Measurements from ENCODE around the gene FANCC. TPM values are rescaled to one million over a fixed set of nuclear protein-coding genes. Genes with fewer than 3 reads are reported as not detected.

FANCC gene
- total RNA-seq, 8 experiments from 2014 or later = 1.2 to 31.3 (median 11.9) TPM

- in situ Hi-C loops (cut with MboI; ENCODE audit: low pct_unique_long_range_greater_than_20kb in 2 of 9, low sequenced_read_pairs in 9 of 9, unreplicated experiment in 9 of 9) = loop anchor here in 2 of 9 experiments (10.0 to 25.0 kb wide), 2 partner anchors 450 to 453 kb away; no protein-coding TSS in a partner anchor
Measured at GRCh38 chr9:95137587-95138145, 179.8 kb downstream of the FANCC start.

GRCh38 chr9:95135756-95136155 is 181.8 kb downstream of the FANCC start:
- Histone ChIP-seq H3K4me3 (no peak overlapping the region), H3K27ac (no peak overlapping the region), H3K4me1 (replicated peaks in 1 of 2) (peaks cover 34 to 50% of the 10 kb centered on the region in 2 donors)
- in situ Hi-C loops (cut with MboI; ENCODE audit: low pct_unique_long_range_greater_than_20kb in 2 of 9, low sequenced_read_pairs in 9 of 9, unreplicated experiment in 9 of 9) = loop anchor here in 2 of 9 experiments (10.0 to 25.0 kb wide), 2 partner anchors 448 to 451 kb away; no protein-coding TSS in a partner anchor
- 75 to 98% (median 94%) methylated on average over 3 to 10 of the region's 10 CpGs; no CpG with 5 or more reads in 1 of the 10 experiments for WGBS, 10 experiments
- ATAC-seq (replicated peaks in 6 of 8) = no peak

More at GRCh38 chr9:95137587-95138145, 179.8 kb downstream of the FANCC start:
- peaks cover 20 to 31% of the 10 kb centered on the region in 2 donors for H3K4me1 ChIP-seq (replicated peaks in 1 of 2)
- no peak overlapping the region for H3K27ac ChIP-seq
- WGBS, 10 experiments = 83 to 100% (median 95%) methylated on average over 1 to 9 of the region's 14 CpGs; no CpG with 5 or more reads in 3 of the 10 experiments
- ATAC-seq (replicated peaks in 6 of 8) = no peak
- no peak overlapping the region for H3K4me3 ChIP-seq

GRCh38 chr9:95134457-95134881 is 183.0 kb downstream of the FANCC start:
- peak overlapping the region; percentile 85 to 92 for H3K27ac ChIP-seq
- no peak for ATAC-seq (replicated peaks in 6 of 8)
- 73 to 100% (median 91%) methylated on average over 1 to 6 of the region's 9 CpGs; no CpG with 5 or more reads in 3 of the 10 experiments for WGBS, 10 experiments
- peaks cover 46 to 60% of the 10 kb centered on the region in 2 donors for H3K4me1 ChIP-seq (replicated peaks in 1 of 2)
- H3K4me3 ChIP-seq = no peak overlapping the region
- in situ Hi-C loops (cut with MboI; ENCODE audit: low pct_unique_long_range_greater_than_20kb in 2 of 9, low sequenced_read_pairs in 9 of 9, unreplicated experiment in 9 of 9) = loop anchor here in 2 of 9 experiments (10.0 to 25.0 kb wide), 2 partner anchors 447 to 450 kb away; no protein-coding TSS in a partner anchor

- H3K4me3 ChIP-seq = no peak overlapping the region
- 20 to 96% (median 74%) methylated on average over 1 to 4 of the region's 4 CpGs; no CpG with 5 or more reads in 4 of the 10 experiments for WGBS, 10 experiments
- H3K27ac ChIP-seq = peak overlapping the region; percentile 85 to 92
- ATAC-seq (replicated peaks in 6 of 8) = peak in 3 of 8 experiments; percentile 66 to 70 (median 67)
- H3K4me1 ChIP-seq (replicated peaks in 1 of 2) = peaks cover 51 to 68% of the 10 kb centered on the region in 2 donors
- in situ Hi-C loops (cut with MboI; ENCODE audit: low pct_unique_long_range_greater_than_20kb in 2 of 9, low sequenced_read_pairs in 9 of 9, unreplicated experiment in 9 of 9) = loop anchor here in 2 of 9 experiments (10.0 to 25.0 kb wide), 2 partner anchors 446 to 449 kb away; no protein-coding TSS in a partner anchor
Measured at GRCh38 chr9:95133325-95133705, 184.2 kb downstream of the FANCC start.

- in situ Hi-C loops (cut with MboI; ENCODE audit: low pct_unique_long_range_greater_than_20kb in 2 of 9, low sequenced_read_pairs in 9 of 9, unreplicated experiment in 9 of 9) = loop anchor here in 2 of 9 experiments (10.0 to 25.0 kb wide), 2 partner anchors 445 to 448 kb away; no protein-coding TSS in a partner anchor
- 58 to 91% (median 71%) methylated on average over 5 to 15 of the region's 17 CpGs; no CpG with 5 or more reads in 2 of the 10 experiments for WGBS, 10 experiments
- no peak overlapping the region for H3K4me3 ChIP-seq
- peak in 5 of 8 experiments; percentile 92 to 95 (median 93) for ATAC-seq (replicated peaks in 6 of 8)
- H3K27ac ChIP-seq = peak overlapping the region; percentile 85 to 92
- H3K4me1 ChIP-seq (replicated peaks in 1 of 2) = peaks cover 51 to 70% of the 10 kb centered on the region in 2 donors
Measured at GRCh38 chr9:95132366-95133324, 184.9 kb downstream of the FANCC start.

GRCh38 chr9:95131023-95131943 is 186.2 kb downstream of the FANCC start:
- H3K4me3 ChIP-seq = no peak overlapping the region
- peaks cover 51 to 70% of the 10 kb centered on the region in 2 donors for H3K4me1 ChIP-seq (replicated peaks in 1 of 2)
- in situ Hi-C loops (cut with MboI; ENCODE audit: low pct_unique_long_range_greater_than_20kb in 2 of 9, low sequenced_read_pairs in 9 of 9, unreplicated experiment in 9 of 9) = loop anchor here in 2 of 9 experiments (10.0 to 25.0 kb wide), 2 partner anchors 444 to 446 kb away; no protein-coding TSS in a partner anchor
- peak overlapping the region; percentile 39 to 92 for H3K27ac ChIP-seq
- WGBS, 10 experiments = 0 to 75% (median 15%) methylated on average over 1 to 7 of the region's 7 CpGs
- peak; percentile 10 to 78 (median 22) for ATAC-seq (replicated peaks in 6 of 8)

- peaks cover 51 to 68% of the 10 kb centered on the region in 2 donors for H3K4me1 ChIP-seq (replicated peaks in 1 of 2)
- H3K4me3 ChIP-seq = no peak overlapping the region
- peak in 1 of 8 experiments; percentile 23 for ATAC-seq (replicated peaks in 6 of 8)
- 38 to 94% (median 56%) methylated on average over 1 to 5 of the region's 5 CpGs; no CpG with 5 or more reads in 1 of the 10 experiments for WGBS, 10 experiments
- peak overlapping the region in 1 of 2 donors; percentile 49 for H3K27ac ChIP-seq
- in situ Hi-C loops (cut with MboI; ENCODE audit: low pct_unique_long_range_greater_than_20kb in 2 of 9, low sequenced_read_pairs in 9 of 9, unreplicated experiment in 9 of 9) = loop anchor here in 2 of 9 experiments (10.0 to 25.0 kb wide), 2 partner anchors 443 to 446 kb away; no protein-coding TSS in a partner anchor
Measured at GRCh38 chr9:95130484-95130883, 187.0 kb downstream of the FANCC start.

- no peak overlapping the region for H3K4me3 ChIP-seq
- no peak for ATAC-seq (replicated peaks in 6 of 8)
- peaks cover 48 to 63% of the 10 kb centered on the region in 2 donors for H3K4me1 ChIP-seq (replicated peaks in 1 of 2)
- H3K27ac ChIP-seq = peak overlapping the region; percentile 12 to 49
- 0 to 84% (median 31%) methylated on average over 1 to 8 of the region's 8 CpGs; no CpG with 5 or more reads in 3 of the 10 experiments for WGBS, 10 experiments
- in situ Hi-C loops (cut with MboI; ENCODE audit: low pct_unique_long_range_greater_than_20kb in 2 of 9, low sequenced_read_pairs in 9 of 9, unreplicated experiment in 9 of 9) = loop anchor here in 4 of 9 experiments (10.0 to 25.0 kb wide), 4 partner anchors 355 to 455 kb away; no protein-coding TSS in a partner anchor
Measured at GRCh38 chr9:95129476-95130291, 187.8 kb downstream of the FANCC start.

- no peak overlapping the region for H3K4me3 ChIP-seq
- in situ Hi-C loops (cut with MboI; ENCODE audit: low pct_unique_long_range_greater_than_20kb in 2 of 9, low sequenced_read_pairs in 9 of 9, unreplicated experiment in 9 of 9) = loop anchor here in 4 of 9 experiments (10.0 to 25.0 kb wide), 4 partner anchors 353 to 453 kb away; no protein-coding TSS in a partner anchor
- ATAC-seq (replicated peaks in 6 of 8) = no peak
- WGBS, 10 experiments = 25 to 96% (median 84%) methylated on average over 1 to 4 of the region's 4 CpGs
- no peak overlapping the region for H3K27ac ChIP-seq
- H3K4me1 ChIP-seq (replicated peaks in 1 of 2) = peaks cover 34 to 54% of the 10 kb centered on the region in 2 donors
Measured at GRCh38 chr9:95128177-95128524, 189.4 kb downstream of the FANCC start.

- in situ Hi-C loops (cut with MboI; ENCODE audit: low pct_unique_long_range_greater_than_20kb in 2 of 9, low sequenced_read_pairs in 9 of 9, unreplicated experiment in 9 of 9) = loop anchor here in 4 of 9 experiments (10.0 to 25.0 kb wide), 4 partner anchors 353 to 453 kb away; no protein-coding TSS in a partner anchor
- 11 to 83% (median 38%) methylated on average over 3 to 16 of the region's 35 CpGs; no CpG with 5 or more reads in 1 of the 10 experiments for WGBS, 10 experiments
- H3K4me3 ChIP-seq = peak overlapping the region in 4 of 5 donors; percentile 2 to 14 (median 4)
- H3K4me1 ChIP-seq (replicated peaks in 1 of 2) = peaks cover 29 to 50% of the 10 kb centered on the region in 2 donors
- H3K27ac ChIP-seq = no peak overlapping the region
- peak; percentile 78 to 97 (median 88) for ATAC-seq (replicated peaks in 6 of 8)
Measured at GRCh38 chr9:95127249-95128176, 190.0 kb downstream of the FANCC start.
